GM12878 (cell line): ENCODE measurements around the gene SLC35F6. TPM values are rescaled to one million over a fixed set of nuclear protein-coding genes. Genes with fewer than 3 reads are reported as not detected.

Source experiments
- ESRRA ChIP-seq: IDR thresholded peaks from 2 replicates; pipeline ENCODE4 v1.6.1; 2012; ENCODE audit warnings: mild to moderate bottlenecking, low read length, improper control_type of control experiment
- EZH2 ChIP-seq: IDR thresholded peaks from 2 replicates; pipeline ENCODE4 v1.6.1; 2012; ENCODE audit warnings: low read depth, mild to moderate bottlenecking, control low read depth, inconsistent platforms, low read length, borderline replicate concordance; ENCODE audit not compliant: control insufficient read depth
- HDAC6 ChIP-seq: fragments of 200-600 bp; sonication (generic); IDR thresholded peaks from one replicate; pipeline ENCODE4 v1.8.0; 2017; ENCODE audit warnings: antibody characterized with exemption; ENCODE audit not compliant: unreplicated experiment
- JUNB ChIP-seq: IDR thresholded peaks from 2 replicates; pipeline ENCODE4 v1.6.1; 2016; ENCODE audit warnings: antibody characterized with exemption, mild to moderate bottlenecking
- MEF2A ChIP-seq: IDR thresholded peaks from 2 replicates; pipeline ENCODE4 v1.6.1; 2011; ENCODE audit warnings: low read depth, mild to moderate bottlenecking, low read length, moderate library complexity; ENCODE audit not compliant: insufficient read depth
- RAD21 ChIP-seq: IDR thresholded peaks from 2 replicates; pipeline ENCODE4 v1.6.1; 2011; ENCODE audit warnings: mild to moderate bottlenecking, low read depth, low read length, moderate library complexity; ENCODE audit not compliant: insufficient read depth
- SMC3 ChIP-seq: IDR thresholded peaks from 2 replicates; pipeline ENCODE4 v1.6.1; 2011; ENCODE audit warnings: low read length, improper control_type of control experiment, borderline replicate concordance
- STAT1 ChIP-seq: fragments of 450-650 bp; conservative IDR thresholded peaks from 2 replicates; pipeline ENCODE4 v1.6.1; 2014; ENCODE audit warnings: antibody characterized with exemption, mild to moderate bottlenecking
- TCF7 ChIP-seq: IDR thresholded peaks from 2 replicates; pipeline ENCODE4 v1.6.1; 2014; ENCODE audit warnings: antibody characterized with exemption, borderline replicate concordance
- WRNIP1 ChIP-seq: IDR thresholded peaks from 2 replicates; pipeline ENCODE4 v1.6.1; 2011; ENCODE audit warnings: low read depth, low read length, improper control_type of control experiment, borderline replicate concordance
- YY1 ChIP-seq: IDR thresholded peaks from 2 replicates; pipeline ENCODE4 v1.6.1; 2011; ENCODE audit warnings: low read depth, mild to moderate bottlenecking, low read length
- ZBED1 ChIP-seq: IDR thresholded peaks from 2 replicates; pipeline ENCODE4 v1.6.1; 2016; ENCODE audit warnings: borderline replicate concordance
- ZSCAN29 ChIP-seq: fragments of 450-650 bp; IDR thresholded peaks from 2 replicates; pipeline ENCODE4 v1.6.1; 2017; ENCODE audit warnings: mild to moderate bottlenecking, moderate library complexity
- polyA plus RNA-seq, 11 experiments: library from polyadenylated mRNA; depleted of rRNA in 4 of 11; unstranded in 6 of 11; stranded (reverse) in 5 of 11; fragments of >200 nt; fragmentation: Nextera tagmentation in 4 of 11; fragmentation: Illumina TruSeq in 1 of 11; extraction: Ambion mirVana in 4 of 11; extraction: Trizol in 1 of 11; gene quantifications; 1 replicate in 1 of 11; 2 replicates in 10 of 11; pipeline versions ENCODE4 v1.2.1 to v1.2.3, GENCODE V29; 2011 to 2016; ENCODE audit warnings: inconsistent platforms in 2 of 11, missing spikeins in 2 of 11, low read depth in 1 of 11
- total RNA-seq, 4 experiments: library from RNA; depleted of rRNA in 3 of 4; stranded (reverse); fragments of >200 nt in 3 of 4; fragmentation: Illumina TruSeq in 1 of 4; extraction: Trizol in 1 of 4; gene quantifications; 2 replicates each; pipeline versions ENCODE4 v1.2.1 to v1.2.3, GENCODE V29; 2013 to 2021
- TF ChIP-seq, protein P1 (sequence below): fragments of 450-650 bp; formaldehyde crosslinking; IDR thresholded peaks from 2 replicates; pipeline ENCODE4 v1.4.0; 2022; ENCODE audit warnings: mild to moderate bottlenecking, moderate library complexity
- TF ChIP-seq, protein P2 (sequence below), 3 experiments: IDR thresholded peaks in 2 of 3; conservative IDR thresholded peaks in 1 of 3; 2 replicates each; pipeline ENCODE4 v1.5.1; 2011; ENCODE audit warnings: low read depth in 3 of 3, low read length in 3 of 3, mild to moderate bottlenecking in 3 of 3, control low read depth in 2 of 3, moderate library complexity in 2 of 3, inconsistent platforms in 1 of 3, mixed read lengths in 1 of 3; ENCODE audit not compliant: control insufficient read depth in 2 of 3, insufficient read depth in 1 of 3; ENCODE audit errors: extremely low read depth in 1 of 3
- TF ChIP-seq, protein P3 (sequence below): fragments of 450-650 bp; IDR thresholded peaks from 2 replicates; pipeline ENCODE4 v1.6.1; 2016; ENCODE audit warnings: mild to moderate bottlenecking
- TF ChIP-seq, protein P4 (sequence below): IDR thresholded peaks from 2 replicates; pipeline ENCODE4 v1.6.1; 2012; ENCODE audit warnings: low read depth, low read length, improper control_type of control experiment

The SLC35F6 gene
- total and polyA plus RNA-seq, 10 of the 15 experiments (the other 5 are each of a cell fraction or from before 2014, with no cell fraction given) = 4.0 to 10.5 (median 8.0) TPM

DNA sequence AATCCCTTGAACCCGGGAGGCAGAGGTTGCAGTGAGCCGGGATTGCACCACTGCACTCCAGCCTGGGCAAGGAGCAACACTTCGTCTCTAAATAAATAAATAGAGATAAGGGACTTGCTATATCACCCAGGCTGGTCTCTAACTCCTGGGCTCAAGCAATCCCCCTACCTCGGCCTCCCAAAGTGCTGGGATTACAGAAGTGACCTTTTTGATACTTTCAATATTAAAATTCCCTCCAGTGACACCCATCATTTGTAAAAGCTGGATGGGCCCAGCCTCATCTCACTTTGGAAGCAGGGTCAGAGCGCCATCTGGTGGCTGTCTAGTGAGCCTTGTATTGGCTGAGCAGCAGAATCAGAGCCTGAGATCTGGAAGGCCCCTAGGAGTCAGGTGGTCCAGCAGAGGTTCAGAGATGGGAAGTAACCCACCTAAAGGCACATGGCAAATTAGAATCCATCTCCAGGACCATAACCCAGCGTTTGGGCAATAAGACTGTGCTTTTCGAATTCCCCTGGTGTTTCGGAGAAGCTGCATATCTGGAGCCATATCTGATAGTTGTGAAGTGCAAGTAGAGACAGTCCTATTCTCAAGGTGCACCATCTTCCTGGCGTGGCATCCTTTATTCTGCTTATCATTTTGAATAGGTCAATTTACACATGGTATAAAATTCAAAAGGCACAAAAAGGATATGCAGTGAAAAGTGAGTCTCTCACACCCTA is 18.3 kb upstream of the SLC35F6 start (continued):
- TF ChIP-seq, protein P1, sequence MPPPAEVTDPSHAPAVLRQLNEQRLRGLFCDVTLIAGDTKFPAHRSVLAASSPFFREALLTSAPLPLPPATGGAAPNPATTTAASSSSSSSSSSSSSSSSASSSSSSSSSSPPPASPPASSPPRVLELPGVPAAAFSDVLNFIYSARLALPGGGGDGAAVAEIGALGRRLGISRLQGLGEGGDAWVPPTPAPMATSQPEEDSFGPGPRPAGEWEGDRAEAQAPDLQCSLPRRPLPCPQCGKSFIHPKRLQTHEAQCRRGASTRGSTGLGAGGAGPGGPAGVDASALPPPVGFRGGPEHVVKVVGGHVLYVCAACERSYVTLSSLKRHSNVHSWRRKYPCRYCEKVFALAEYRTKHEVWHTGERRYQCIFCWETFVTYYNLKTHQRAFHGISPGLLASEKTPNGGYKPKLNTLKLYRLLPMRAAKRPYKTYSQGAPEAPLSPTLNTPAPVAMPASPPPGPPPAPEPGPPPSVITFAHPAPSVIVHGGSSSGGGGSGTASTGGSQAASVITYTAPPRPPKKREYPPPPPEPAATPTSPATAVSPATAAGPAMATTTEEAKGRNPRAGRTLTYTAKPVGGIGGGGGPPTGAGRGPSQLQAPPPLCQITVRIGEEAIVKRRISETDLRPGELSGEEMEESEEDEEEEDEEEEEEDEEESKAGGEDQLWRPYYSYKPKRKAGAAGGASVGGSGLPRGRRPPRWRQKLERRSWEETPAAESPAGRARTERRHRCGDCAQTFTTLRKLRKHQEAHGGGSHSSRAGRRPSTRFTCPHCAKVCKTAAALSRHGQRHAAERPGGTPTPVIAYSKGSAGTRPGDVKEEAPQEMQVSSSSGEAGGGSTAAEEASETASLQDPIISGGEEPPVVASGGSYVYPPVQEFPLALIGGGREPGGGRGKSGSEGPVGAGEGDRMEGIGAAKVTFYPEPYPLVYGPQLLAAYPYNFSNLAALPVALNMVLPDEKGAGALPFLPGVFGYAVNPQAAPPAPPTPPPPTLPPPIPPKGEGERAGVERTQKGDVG = no peak
- TF ChIP-seq RAD21 (peak; percentile 92), YY1 (0 out of 2 replicates have a peak, but pooled peaks have one; percentile 50), HDAC6 (no peak), ZBED1 (no peak), TCF7 (no peak), SMC3 (peak; percentile 82), JUNB (no peak), ZSCAN29 (no peak), MEF2A (no peak), ESRRA (no peak), EZH2 (no peak), STAT1 (no peak), WRNIP1 (0 out of 2 replicates have a peak, but pooled peaks have one; percentile 41)
- TF ChIP-seq, protein P2, sequence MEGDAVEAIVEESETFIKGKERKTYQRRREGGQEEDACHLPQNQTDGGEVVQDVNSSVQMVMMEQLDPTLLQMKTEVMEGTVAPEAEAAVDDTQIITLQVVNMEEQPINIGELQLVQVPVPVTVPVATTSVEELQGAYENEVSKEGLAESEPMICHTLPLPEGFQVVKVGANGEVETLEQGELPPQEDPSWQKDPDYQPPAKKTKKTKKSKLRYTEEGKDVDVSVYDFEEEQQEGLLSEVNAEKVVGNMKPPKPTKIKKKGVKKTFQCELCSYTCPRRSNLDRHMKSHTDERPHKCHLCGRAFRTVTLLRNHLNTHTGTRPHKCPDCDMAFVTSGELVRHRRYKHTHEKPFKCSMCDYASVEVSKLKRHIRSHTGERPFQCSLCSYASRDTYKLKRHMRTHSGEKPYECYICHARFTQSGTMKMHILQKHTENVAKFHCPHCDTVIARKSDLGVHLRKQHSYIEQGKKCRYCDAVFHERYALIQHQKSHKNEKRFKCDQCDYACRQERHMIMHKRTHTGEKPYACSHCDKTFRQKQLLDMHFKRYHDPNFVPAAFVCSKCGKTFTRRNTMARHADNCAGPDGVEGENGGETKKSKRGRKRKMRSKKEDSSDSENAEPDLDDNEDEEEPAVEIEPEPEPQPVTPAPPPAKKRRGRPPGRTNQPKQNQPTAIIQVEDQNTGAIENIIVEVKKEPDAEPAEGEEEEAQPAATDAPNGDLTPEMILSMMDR (IDR thresholded peaks at IDR 0.05 in 2 of 3, conservative IDR thresholded peaks at IDR 0.05 in 1 of 3; ENCODE audit: control insufficient read depth in 2 of 3, extremely low read depth in 1 of 3, insufficient read depth in 1 of 3, low read depth in 3 of 3, low read length in 3 of 3) = peak; percentile 90 to 94 (median 93)
- TF ChIP-seq, protein P3, sequence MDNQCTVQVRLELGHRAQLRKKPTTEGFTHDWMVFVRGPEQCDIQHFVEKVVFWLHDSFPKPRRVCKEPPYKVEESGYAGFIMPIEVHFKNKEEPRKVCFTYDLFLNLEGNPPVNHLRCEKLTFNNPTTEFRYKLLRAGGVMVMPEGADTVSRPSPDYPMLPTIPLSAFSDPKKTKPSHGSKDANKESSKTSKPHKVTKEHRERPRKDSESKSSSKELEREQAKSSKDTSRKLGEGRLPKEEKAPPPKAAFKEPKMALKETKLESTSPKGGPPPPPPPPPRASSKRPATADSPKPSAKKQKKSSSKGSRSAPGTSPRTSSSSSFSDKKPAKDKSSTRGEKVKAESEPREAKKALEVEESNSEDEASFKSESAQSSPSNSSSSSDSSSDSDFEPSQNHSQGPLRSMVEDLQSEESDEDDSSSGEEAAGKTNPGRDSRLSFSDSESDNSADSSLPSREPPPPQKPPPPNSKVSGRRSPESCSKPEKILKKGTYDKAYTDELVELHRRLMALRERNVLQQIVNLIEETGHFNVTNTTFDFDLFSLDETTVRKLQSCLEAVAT = no peak
- TF ChIP-seq, protein P4, sequence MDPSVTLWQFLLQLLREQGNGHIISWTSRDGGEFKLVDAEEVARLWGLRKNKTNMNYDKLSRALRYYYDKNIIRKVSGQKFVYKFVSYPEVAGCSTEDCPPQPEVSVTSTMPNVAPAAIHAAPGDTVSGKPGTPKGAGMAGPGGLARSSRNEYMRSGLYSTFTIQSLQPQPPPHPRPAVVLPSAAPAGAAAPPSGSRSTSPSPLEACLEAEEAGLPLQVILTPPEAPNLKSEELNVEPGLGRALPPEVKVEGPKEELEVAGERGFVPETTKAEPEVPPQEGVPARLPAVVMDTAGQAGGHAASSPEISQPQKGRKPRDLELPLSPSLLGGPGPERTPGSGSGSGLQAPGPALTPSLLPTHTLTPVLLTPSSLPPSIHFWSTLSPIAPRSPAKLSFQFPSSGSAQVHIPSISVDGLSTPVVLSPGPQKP = no peak
